NCI-H1417 treated with DMSO at 0.1 percent for 48 hours (cell line): ENCODE results near the gene GADD45GIP1.
A peak's percentile ranks its signal among the peaks of the same experiment; 100 is the strongest.
"Not testable (repeated sequence)": the region's sequence is repeated elsewhere in the genome, so short reads cannot be mapped to it uniquely, and the experiment has no call there.

Experiments
- DNase-seq: peaks from one replicate; lab custom pipeline; 2025; lab: John Stamatoyannopoulos, UW

The GADD45GIP1 gene

GRCh38 chr19:12957389-12957952, 448 bp upstream of the GADD45GIP1 start:
- not testable (repeated sequence) for DNase-seq

- DNase-seq: no peak
Observed at GRCh38 chr19:12955996-12956395, 1.0 kb downstream of the GADD45GIP1 start.

GRCh38 chr19:12955575-12955974, 1.4 kb downstream of the GADD45GIP1 start:
- not testable (repeated sequence) for DNase-seq

- no peak for DNase-seq
Observed at GRCh38 chr19:12954612-12954962, 2.4 kb downstream of the GADD45GIP1 start.

GRCh38 chr19:12953799-12954611, 3.0 kb downstream of the GADD45GIP1 start:
- DNase-seq: no peak

GRCh38 chr19:12953138-12953798, 3.8 kb downstream of the GADD45GIP1 start:
- DNase-seq: no peak

GRCh38 chr19:12952488-12953137, 4.4 kb downstream of the GADD45GIP1 start:
- no peak for DNase-seq

GRCh38 chr19:12952050-12952449, 5.0 kb downstream of the GADD45GIP1 start:
- DNase-seq: not testable (repeated sequence)

GRCh38 chr19:12949363-12950283, 7.4 kb downstream of the GADD45GIP1 start:
- no peak for DNase-seq

GRCh38 chr19:12948612-12949362, 8.2 kb downstream of the GADD45GIP1 start:
- no peak for DNase-seq

- DNase-seq: no peak
Observed at GRCh38 chr19:12947702-12948611, 9.1 kb downstream of the GADD45GIP1 start.

- no peak for DNase-seq
Observed at GRCh38 chr19:12946731-12947496, 10.1 kb downstream of the GADD45GIP1 start.

- DNase-seq: no peak
Observed at GRCh38 chr19:12946092-12946721, 10.8 kb downstream of the GADD45GIP1 start.

- peak; percentile 93 for DNase-seq
Observed at GRCh38 chr19:12945479-12946091, 11.4 kb downstream of the GADD45GIP1 start, which contains the start of gene RAD23A. RAD23A (plus strand) TSS chr19:12945862; CDS start chr19:12945949, 87 bp downstream.

GRCh38 chr19:12944104-12944674, 12.8 kb downstream of the GADD45GIP1 start:
- no peak for DNase-seq

- DNase-seq: no peak
Observed at GRCh38 chr19:12943437-12944044, 13.5 kb downstream of the GADD45GIP1 start.

- no peak for DNase-seq
Observed at GRCh38 chr19:12940897-12941296, 16.1 kb downstream of the GADD45GIP1 start.
